Neuronal stem cell (in vitro differentiated cells): ENCODE measurements around the gene CYLC1.

ENCODE experiments used
- DNase-seq: peaks from one replicate; pipeline ENCODE4 v3.0.0-alpha.2; 2013; ENCODE audit warnings: low spot score
- H2AFZ ChIP-seq: one replicate; pipeline ENCODE4 v1.6.1; 2013; ENCODE audit warnings: mild to moderate bottlenecking, low read length, inconsistent platforms
- H2AK5ac ChIP-seq: 2 replicates; pipeline ENCODE4 v1.6.1; 2013; ENCODE audit warnings: low read depth, mild to moderate bottlenecking, inconsistent platforms, low read length, moderate library complexity, mixed read lengths
- H2BK120ac ChIP-seq: 2 replicates; pipeline ENCODE4 v1.6.1; 2013; ENCODE audit warnings: low read depth, mild to moderate bottlenecking, inconsistent platforms, low read length, moderate library complexity, mixed read lengths
- H2BK12ac ChIP-seq: one replicate; pipeline ENCODE4 v1.6.1; 2013; ENCODE audit warnings: low read length, inconsistent platforms
- H2BK15ac ChIP-seq: 2 replicates; pipeline ENCODE4 v1.6.1; 2013; ENCODE audit warnings: mild to moderate bottlenecking, low read length, inconsistent platforms, mixed read lengths
- H2BK5ac ChIP-seq: one replicate; pipeline ENCODE4 v1.6.1; 2013; ENCODE audit warnings: inconsistent platforms, mild to moderate bottlenecking, low read length, moderate library complexity
- H3K14ac ChIP-seq: one replicate; pipeline ENCODE4 v1.6.1; 2013; ENCODE audit warnings: low read length, inconsistent platforms
- H3K18ac ChIP-seq: 2 replicates; pipeline ENCODE4 v1.6.1; 2013; ENCODE audit warnings: low read length, inconsistent platforms
- H3K23ac ChIP-seq: 2 replicates; pipeline ENCODE4 v1.6.1; 2013; ENCODE audit warnings: low read depth, mild to moderate bottlenecking, mixed read lengths, low read length, inconsistent platforms; ENCODE audit not compliant: poor library complexity
- H3K27ac ChIP-seq: replicated peaks from 3 replicates; pipeline ENCODE4 v1.5.1; 2013; ENCODE audit warnings: low read length, inconsistent platforms
- H3K27me3 ChIP-seq, 3 experiments: 2 replicates each; pipeline ENCODE4 v1.6.1; 2013; ENCODE audit warnings: low read length in 3 of 3, mild to moderate bottlenecking in 2 of 3, inconsistent platforms in 1 of 3, low read depth in 1 of 3, mixed read lengths in 1 of 3, moderate library complexity in 1 of 3; ENCODE audit not compliant: control insufficient read depth in 3 of 3, insufficient read depth in 3 of 3
- H3K36me3 ChIP-seq, 2 donors: replicated peaks in 1 of 2; 2 replicates each; pipeline ENCODE4 v1.6.1; 2013; ENCODE audit warnings: low read length in 2 of 2; ENCODE audit not compliant: control insufficient read depth in 2 of 2, insufficient read depth in 2 of 2
- H3K4ac ChIP-seq: 2 replicates; pipeline ENCODE4 v1.6.1; 2013; ENCODE audit warnings: inconsistent platforms, mild to moderate bottlenecking, low read length, moderate library complexity
- H3K4me1 ChIP-seq, 2 donors: 1 replicate in 1 of 2; 2 replicates in 1 of 2; pipeline ENCODE4 v1.6.1; 2013; ENCODE audit warnings: low read length in 2 of 2, low read depth in 1 of 2; ENCODE audit not compliant: control insufficient read depth in 2 of 2, insufficient read depth in 1 of 2
- H3K4me2 ChIP-seq: one replicate; pipeline ENCODE4 v1.6.1; 2013; ENCODE audit warnings: mild to moderate bottlenecking, low read length, inconsistent platforms; ENCODE audit not compliant: insufficient read depth, poor library complexity, severe bottlenecking
- H3K4me3 ChIP-seq, 2 donors: 2 replicates each; pipeline ENCODE4 v1.5.1; 2013; ENCODE audit warnings: low read length in 2 of 2, mild to moderate bottlenecking in 2 of 2, inconsistent platforms in 1 of 2, moderate library complexity in 1 of 2
- H3K79me1 ChIP-seq: one replicate; pipeline ENCODE4 v1.6.1; 2013; ENCODE audit warnings: low read depth, mild to moderate bottlenecking, inconsistent platforms, low read length, moderate library complexity
- H3K9ac ChIP-seq: one replicate; pipeline ENCODE4 v1.6.1; 2013; ENCODE audit warnings: mild to moderate bottlenecking, low read depth, low read length, inconsistent platforms; ENCODE audit not compliant: poor library complexity
- H3K9me3 ChIP-seq, 2 donors: replicated peaks in 1 of 2; 2 replicates each; pipeline versions ENCODE3 to v1.6.1; 2013; ENCODE audit warnings: low read length in 2 of 2, mild to moderate bottlenecking in 2 of 2, inconsistent platforms in 1 of 2, low read depth in 1 of 2, mixed read lengths in 1 of 2, moderate library complexity in 1 of 2; ENCODE audit not compliant: control insufficient read depth in 2 of 2, insufficient read depth in 1 of 2
- H4K8ac ChIP-seq: one replicate; pipeline ENCODE4 v1.6.1; 2013; ENCODE audit warnings: low read depth, mild to moderate bottlenecking, inconsistent platforms, low read length, moderate library complexity
- H4K91ac ChIP-seq: one replicate; pipeline ENCODE4 v1.6.1; 2013; ENCODE audit warnings: low read length, low read depth, mild to moderate bottlenecking, inconsistent platforms; ENCODE audit not compliant: poor library complexity
- whole genome bisulfite sequencing, 2 donors: extraction: QIAGEN DNeasy Blood & Tissue Kit; methylation state at CpG; one replicate each; pipeline ENCODE4 v1.1.7; 2013; ENCODE audit warnings: missing lambda C conversion rate in 2 of 2, mixed read lengths in 1 of 2; ENCODE audit not compliant: insufficient read length in 2 of 2, insufficient replicate concordance in 1 of 2; ENCODE audit errors: extremely low coverage in 2 of 2; 5-methylcytosine and 5-hydroxymethylcytosine counted together

CYLC1 gene

GRCh38 chrX:83916525-83916924, 55.6 kb downstream of the CYLC1 start:
- Histone ChIP-seq H3K4me2 (no peak overlapping the region), H3K4me3 (no peak overlapping the region), H3K14ac (no peak overlapping the region), H3K27ac (no peak overlapping the region), H3K9me3 (no peaks in the 10 kb centered on the region), H3K18ac (no peak overlapping the region), H4K8ac (no peak overlapping the region), H3K79me1 (no peaks in the 10 kb centered on the region), H2BK12ac (no peak overlapping the region), H3K9ac (no peak overlapping the region), H2BK15ac (no peak overlapping the region), H3K27me3 (no peaks in the 10 kb centered on the region), H3K4ac (no peak overlapping the region), H3K36me3 (no peaks in the 10 kb centered on the region), H4K91ac (no peak overlapping the region), H2AFZ (no peak overlapping the region), H2BK5ac (no peak overlapping the region), H3K4me1 (no peaks in the 10 kb centered on the region), H2BK120ac (no peak overlapping the region), H3K23ac (no peak overlapping the region), H2AK5ac (no peak overlapping the region)
- no peak for DNase-seq
- no CpG with 5 or more reads among the region's 2 CpGs for WGBS, 2 donors

GRCh38 chrX:83934220-83934619, 73.3 kb downstream of the CYLC1 start:
- Histone ChIP-seq H4K8ac (no peak overlapping the region), H3K36me3 (no peaks in the 10 kb centered on the region), H2BK12ac (no peak overlapping the region), H3K27me3 (no peaks in the 10 kb centered on the region), H3K23ac (no peak overlapping the region), H3K27ac (no peak overlapping the region), H4K91ac (no peak overlapping the region), H3K9me3 (no peaks in the 10 kb centered on the region), H2AK5ac (no peak overlapping the region), H3K9ac (no peak overlapping the region), H3K4ac (no peak overlapping the region), H3K79me1 (no peaks in the 10 kb centered on the region), H2BK15ac (no peak overlapping the region), H2AFZ (no peak overlapping the region), H3K4me1 (no peaks in the 10 kb centered on the region), H3K14ac (no peak overlapping the region), H2BK5ac (no peak overlapping the region), H3K4me2 (no peak overlapping the region), H3K4me3 (no peak overlapping the region), H3K18ac (no peak overlapping the region), H2BK120ac (no peak overlapping the region)
- DNase-seq: no peak
- WGBS, 2 donors: no CpG with 5 or more reads among the region's 2 CpGs
